ENCODE measurements around the gene POT1. TPM values are rescaled to one million over a fixed set of nuclear protein-coding genes. Genes with fewer than 3 reads are reported as not detected.

The POT1 gene
- total and polyA plus RNA-seq, 2 of the 8 experiments (the other 6 are each of a cell fraction or from before 2014, with no cell fraction given): 13.1 to 22.8 TPM

- Histone ChIP-seq H3K27me3 (replicated peaks in 1 of 4; ENCODE audit: control insufficient read depth in 3 of 4, extremely low read depth in 1 of 4, insufficient read depth in 3 of 4, low read length in 3 of 4) (no peaks in the 10 kb centered on the region), H4K5ac (ENCODE audit: insufficient read length, low read depth, low read length) (no peak overlapping the region), H3K79me1 (ENCODE audit: low read depth, low read length) (no peaks in the 10 kb centered on the region), H3K18ac (ENCODE audit: extremely low read depth, low read length) (no peak overlapping the region), H2AK5ac (ENCODE audit: low read depth, low read length) (no peak overlapping the region), H3K56ac (replicated peaks; ENCODE audit: insufficient read length, low read depth, low read length) (no peak overlapping the region), H4K91ac (replicated peaks; ENCODE audit: insufficient read length, low read length) (no peak overlapping the region), H3K79me2 (ENCODE audit: control insufficient read depth in 1 of 2, insufficient read depth in 2 of 2, low read length in 2 of 2) (no peaks in the 10 kb centered on the region), H2BK20ac (ENCODE audit: low read length) (no peak overlapping the region), H3K4ac (replicated peaks; ENCODE audit: insufficient read length, low read depth, low read length) (no peak overlapping the region), H2BK5ac (ENCODE audit: low read depth, low read length) (no peak overlapping the region), H3K9me3 (ENCODE audit: insufficient read depth in 2 of 2, low read depth in 1 of 2, low read length in 1 of 2) (no peaks in the 10 kb centered on the region), H3K4me3 (ENCODE audit: extremely low read depth in 1 of 4, insufficient read depth in 2 of 4, low read depth in 3 of 4, low read length in 4 of 4) (no peak overlapping the region), H3K4me1 (replicated peaks in 1 of 4; ENCODE audit: control insufficient read depth in 3 of 4, insufficient read depth in 4 of 4, low read length in 3 of 4) (no peaks in the 10 kb centered on the region), H4K8ac (ENCODE audit: extremely low read depth, insufficient read depth, low read length) (no peak overlapping the region), H3K14ac (ENCODE audit: insufficient read length) (no peak overlapping the region), H3K36me3 (ENCODE audit: control insufficient read depth in 2 of 4, insufficient read depth in 4 of 4, low read length in 3 of 4) (no peaks in the 10 kb centered on the region), H2BK120ac (replicated peaks; ENCODE audit: low read depth, low read length) (no peak overlapping the region), H3K23me2 (ENCODE audit: low read depth, low read length) (no peaks in the 10 kb centered on the region), H4K20me1 (replicated peaks in 1 of 2; ENCODE audit: control insufficient read depth in 1 of 2, insufficient read depth in 2 of 2, low read length in 2 of 2) (no peaks in the 10 kb centered on the region), H2BK12ac (ENCODE audit: low read depth, low read length) (no peak overlapping the region), H3K27ac (ENCODE audit: low read depth, low read length) (no peak overlapping the region), H2AFZ (ENCODE audit: low read length) (no peak overlapping the region), H3K4me2 (ENCODE audit: insufficient read depth in 1 of 2, low read depth in 2 of 2, low read length in 2 of 2) (no peak overlapping the region), H3K9ac (replicated peaks in 1 of 4; ENCODE audit: extremely low read depth in 1 of 4, low read depth in 3 of 4, low read length in 3 of 4) (no peak overlapping the region), H2BK15ac (ENCODE audit: low read length) (no peak overlapping the region), H3K23ac (ENCODE audit: insufficient read length) (no peak overlapping the region)
- no peak for FAIRE-seq
- WGBS, 2 experiments (ENCODE audit: extremely low coverage in 1 of 2, insufficient coverage in 1 of 2, insufficient read length in 1 of 2, insufficient replicate concordance in 2 of 2, low coverage in 1 of 2, low lambda C conversion rate in 2 of 2, missing lambda C conversion rate in 1 of 2): 100% methylated on average over 1 of the region's 3 CpGs; no CpG with 5 or more reads in 1 of the 2 experiments
- ChIA-PET CTCF (ENCODE audit: partially characterized antibody) (no interaction called here), POLR2A (ENCODE audit: partially characterized antibody) (no interaction called here)
- TF ChIP-seq ATF3 (IDR thresholded peaks at IDR 0.05; ENCODE audit: insufficient read depth, low read depth, low read length) (no peak), SIN3A (conservative IDR thresholded peaks at IDR 0.05 in 1 of 2, IDR thresholded peaks at IDR 0.05 in 1 of 2; ENCODE audit: low read depth in 1 of 2, low read length in 2 of 2) (no peak), POLR2A (IDR thresholded peaks at IDR 0.05; ENCODE audit: control extremely low read depth in 1 of 2, low read depth in 2 of 2, low read length in 2 of 2) (no peak)
- DNase-seq (ENCODE audit: low read depth in 1 of 2, low spot score in 2 of 2): no peak
Measured at GRCh38 chr7:124874644-124875163, 54.9 kb downstream of the POT1 start.
